ENCODE data around the gene ESF1.
"Not testable (repeated sequence)": the region's sequence is repeated elsewhere in the genome, so short reads cannot be mapped to it uniquely, and the experiment has no call there.

Gene ESF1

GRCh38 chr20:13788167-13788834 is 3.6 kb upstream of the ESF1 start:
- DNase-seq: no peak

GRCh38 chr20:13786143-13786828 is 1.6 kb upstream of the ESF1 start:
- DNase-seq: no peak

- DNase-seq: no peak
Observed at GRCh38 chr20:13784271-13784892, 337 bp downstream of the ESF1 start.

DNA sequence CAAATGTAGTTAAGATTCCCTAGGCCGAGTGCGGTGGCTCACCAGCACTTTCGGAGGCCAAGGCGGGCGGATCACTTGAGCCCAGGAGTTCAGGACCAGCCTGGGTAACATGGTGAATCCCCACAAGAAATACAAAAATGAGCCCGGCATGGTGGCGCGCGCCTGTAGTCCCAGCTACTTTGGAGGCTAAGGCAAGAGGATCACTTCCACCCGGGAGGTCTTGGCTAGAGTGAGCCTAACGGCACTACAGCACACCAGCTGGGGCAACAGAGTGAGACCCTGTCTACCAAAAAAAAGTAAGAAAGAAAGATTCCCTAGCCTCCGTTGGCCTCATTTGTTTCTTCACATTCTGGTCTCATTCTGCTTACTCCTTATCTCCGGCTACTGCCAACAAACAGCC is 1.2 kb downstream of the ESF1 start:
- DNase-seq: no peak

DNA sequence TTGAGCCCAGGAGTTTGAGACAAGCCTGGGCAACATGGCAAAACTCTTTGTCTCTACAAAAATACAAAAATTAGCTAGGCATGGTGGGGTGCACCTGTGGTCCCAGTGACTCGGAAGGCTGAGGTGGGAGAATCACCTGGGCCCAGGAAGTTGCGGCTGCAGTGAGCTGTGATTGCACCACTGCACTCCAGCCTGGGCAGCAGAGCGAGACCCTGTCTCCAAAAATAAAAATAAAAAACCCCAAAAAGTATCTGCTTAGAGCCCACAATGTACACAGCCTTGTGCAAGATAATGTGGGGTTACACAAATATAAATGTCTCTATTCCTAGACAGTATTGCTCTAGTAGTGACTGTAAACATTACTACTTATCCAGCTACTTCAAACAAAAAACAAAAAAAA is 5.9 kb downstream of the ESF1 start:
- no peak for DNase-seq

GRCh38 chr20:13777171-13777601 is 7.5 kb downstream of the ESF1 start:
- DNase-seq: no peak

DNA sequence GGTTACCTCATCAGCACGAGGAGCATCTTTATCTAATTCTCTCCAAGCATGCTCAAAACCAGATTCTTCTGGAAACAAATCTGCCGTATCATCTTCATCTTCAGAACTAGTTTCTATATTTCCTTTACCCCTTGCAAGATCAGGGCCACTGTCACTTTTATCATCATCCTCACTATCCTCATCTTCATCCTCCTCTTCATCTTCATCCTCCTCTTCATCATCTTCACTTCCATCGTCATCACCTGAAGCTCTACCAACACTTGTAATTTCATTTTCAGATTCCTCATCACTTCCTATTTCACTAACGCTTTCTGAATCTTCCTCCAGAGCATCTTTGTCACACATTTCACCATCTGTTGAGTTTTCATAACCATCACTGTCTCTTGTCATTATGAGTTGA is 8.9 kb downstream of the ESF1 start:
- DNase-seq: no peak

GRCh38 chr20:13772529-13772928 is 12.2 kb downstream of the ESF1 start:
- DNase-seq: no peak

DNA sequence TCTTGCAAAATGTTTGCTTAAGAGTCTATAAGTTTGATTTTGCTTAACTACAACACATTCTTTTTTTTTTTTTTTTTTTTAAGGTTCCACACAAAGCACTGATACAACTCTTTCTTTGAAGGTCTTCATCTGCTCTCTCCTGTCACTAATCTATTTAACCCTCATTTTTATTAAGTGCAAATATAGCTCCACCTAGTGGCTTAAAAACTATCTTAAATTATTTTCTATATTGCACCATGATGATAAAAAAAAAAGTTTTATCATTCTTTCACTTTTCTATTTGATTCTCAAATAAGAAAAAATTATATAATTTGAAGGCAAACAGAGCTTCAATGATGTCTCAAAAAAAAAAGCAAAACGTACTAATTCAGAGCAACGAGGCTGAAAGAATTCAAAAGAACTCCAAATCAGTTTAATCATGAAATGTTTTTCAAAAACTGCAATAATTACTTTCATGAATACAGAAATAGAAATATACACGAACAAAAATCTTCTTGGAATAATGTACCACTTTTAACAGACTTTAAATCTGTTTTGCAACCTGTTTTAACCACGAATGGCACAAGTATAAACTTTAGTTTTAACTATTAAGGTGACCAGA is 12.8 kb downstream of the ESF1 start:
- no peak for DNase-seq

DNA sequence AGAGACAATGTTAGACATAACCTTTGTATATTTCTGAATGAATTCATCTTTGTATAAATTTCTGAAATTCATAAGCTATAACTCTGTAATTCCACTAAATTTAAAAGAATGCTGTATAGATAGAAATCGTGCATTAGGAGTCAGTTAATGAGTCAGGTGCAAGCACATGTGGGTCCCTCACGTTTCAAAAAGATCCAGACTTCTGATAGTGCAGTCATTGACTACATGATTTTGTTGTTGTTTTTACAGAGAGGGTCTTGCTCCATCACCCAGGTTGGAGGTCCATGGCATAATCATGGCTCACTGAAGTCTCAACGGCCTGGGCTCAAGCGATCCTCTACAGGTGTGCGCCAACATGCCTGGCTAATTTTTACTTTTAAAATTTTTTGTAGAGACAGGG is 14.6 kb downstream of the ESF1 start:
- DNase-seq: no peak

- DNase-seq: no peak
Observed at GRCh38 chr20:13765868-13766416, 18.8 kb downstream of the ESF1 start.

- DNase-seq: no peak
Observed at GRCh38 chr20:13765299-13765698, 19.4 kb downstream of the ESF1 start.

DNA sequence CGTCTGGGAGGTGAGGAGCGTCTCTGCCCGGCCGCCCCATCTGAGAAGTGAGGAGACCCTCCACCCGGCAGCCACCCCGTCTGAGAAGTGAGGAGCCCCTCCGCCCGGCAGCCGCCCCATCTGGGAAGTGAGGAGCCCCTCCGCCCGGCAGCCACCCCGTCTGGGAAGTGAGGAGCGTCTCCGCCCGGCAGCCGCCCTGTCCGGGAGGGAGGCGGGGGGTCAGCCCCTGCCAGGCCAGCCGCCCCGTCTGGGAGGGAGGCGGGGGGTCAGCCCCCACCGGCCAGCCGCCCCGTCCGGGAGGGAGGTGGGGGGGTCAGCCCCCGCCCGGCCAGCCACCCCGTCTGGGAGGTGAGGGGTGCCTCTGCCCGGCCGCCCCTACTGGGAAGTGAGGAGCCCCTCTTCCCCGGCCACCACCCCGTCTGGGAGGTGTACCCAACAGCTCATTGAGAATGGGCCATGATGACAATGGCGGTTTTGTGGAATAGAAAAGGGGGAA is 24.2 kb downstream of the ESF1 start:
- not testable (repeated sequence) for DNase-seq

- no peak for DNase-seq
Observed at GRCh38 chr20:13758884-13759283, 25.8 kb downstream of the ESF1 start.

DNA sequence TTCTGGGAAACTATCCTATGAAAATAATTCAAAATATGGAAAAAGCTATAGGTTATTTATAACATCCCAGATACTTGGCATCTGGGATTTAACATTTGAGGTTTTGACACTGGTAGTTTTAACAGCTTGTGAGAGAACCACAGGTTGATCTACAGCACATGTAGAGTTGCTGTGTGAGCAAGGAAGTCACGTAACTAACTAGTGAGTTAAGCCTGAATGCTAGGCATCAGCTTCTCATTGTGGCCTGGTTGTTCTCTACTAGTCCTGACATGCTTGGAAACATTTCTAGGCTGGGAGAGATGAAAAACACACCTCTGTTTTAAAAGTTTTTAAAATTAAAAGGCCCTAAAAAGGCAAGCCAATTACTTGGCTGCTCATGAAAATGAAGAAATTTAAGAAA is 28.2 kb downstream of the ESF1 start:
- no peak for DNase-seq

DNA sequence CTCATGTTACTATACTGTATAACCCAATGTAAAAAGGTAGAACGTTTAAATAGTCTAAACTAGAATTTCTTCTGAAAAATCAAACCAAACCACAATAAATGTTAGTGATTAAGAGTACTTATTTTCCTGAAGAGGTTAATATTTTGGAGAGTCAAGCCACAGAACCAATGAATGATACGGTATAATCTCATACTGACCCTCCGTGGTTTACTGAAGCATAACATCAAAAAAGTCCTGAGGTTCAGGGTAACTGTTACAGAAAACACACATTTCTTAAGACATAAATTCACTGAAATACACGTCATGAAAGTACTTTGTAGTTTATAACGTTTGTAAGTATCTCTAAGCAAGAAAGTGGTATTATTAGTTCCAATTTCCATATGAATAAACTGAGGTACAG is 28.9 kb downstream of the ESF1 start:
- no peak for DNase-seq

DNA sequence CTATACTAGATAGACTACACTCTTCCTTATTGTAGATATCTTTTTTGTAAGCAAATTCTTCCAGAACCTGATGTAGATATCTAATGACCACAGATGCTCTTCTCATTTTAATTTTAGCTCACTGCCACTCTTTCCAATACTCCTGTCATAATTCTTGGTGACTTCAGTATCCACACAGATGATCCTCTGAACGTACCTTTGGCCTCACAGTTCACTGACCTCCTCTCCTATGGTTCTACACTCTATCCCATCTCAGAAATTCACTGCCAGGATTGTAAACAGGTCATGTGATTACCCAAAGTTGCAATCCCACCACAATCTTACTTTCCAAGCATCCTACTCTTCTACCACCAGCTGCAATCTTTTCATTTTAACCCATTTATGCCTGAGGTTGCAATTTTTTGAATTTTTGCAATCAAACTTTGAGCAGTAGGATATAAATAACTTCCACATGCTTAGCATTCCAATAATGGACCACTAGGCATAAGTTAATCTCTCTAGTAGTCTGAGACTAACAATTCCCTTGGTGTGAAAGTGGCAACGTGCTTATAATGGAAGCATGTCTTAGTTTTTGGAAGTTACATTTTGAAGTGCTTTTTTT is 31.2 kb downstream of the ESF1 start:
- DNase-seq: no peak

GRCh38 chr20:13749811-13750210 is 34.9 kb downstream of the ESF1 start:
- DNase-seq: no peak

DNA sequence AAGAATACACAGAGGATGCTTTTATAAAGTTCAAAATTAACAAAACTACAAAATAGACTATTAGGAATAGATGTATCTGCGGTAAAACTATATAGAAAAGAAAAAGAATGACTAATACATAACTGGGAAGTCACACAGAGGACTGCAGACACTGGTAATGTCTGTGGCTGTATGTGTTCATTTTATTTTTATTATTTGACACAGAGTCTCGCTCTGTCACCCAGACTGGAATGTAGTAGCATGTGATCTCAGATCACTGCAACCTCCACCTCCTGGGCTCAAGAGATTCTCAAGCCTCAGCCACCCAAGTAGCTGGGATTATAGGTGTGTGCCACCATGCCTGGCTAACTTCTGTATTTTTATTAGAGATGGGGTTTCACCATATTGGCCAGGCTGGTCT is 38.9 kb downstream of the ESF1 start:
- DNase-seq: no peak

DNA sequence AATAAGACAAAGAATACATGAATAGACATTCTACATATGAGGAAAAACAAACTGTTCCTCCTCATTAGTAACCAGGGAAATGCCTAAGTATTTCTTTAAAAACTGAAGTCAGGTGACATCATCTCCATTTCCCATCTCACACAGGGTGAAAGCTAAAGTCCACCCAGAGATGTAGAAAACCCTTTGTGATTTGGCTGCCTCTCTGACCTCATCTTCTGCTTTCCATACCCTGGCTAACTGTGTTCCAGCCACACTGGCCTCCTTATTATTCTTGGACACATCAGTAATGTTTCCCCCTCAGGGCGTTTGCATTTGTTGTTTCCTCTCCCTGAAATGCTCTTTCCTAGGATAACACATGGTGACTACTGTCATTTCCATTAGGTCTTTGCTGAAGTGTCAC is 40.4 kb downstream of the ESF1 start:
- DNase-seq: no peak

GRCh38 chr20:13741879-13742278 is 42.8 kb downstream of the ESF1 start:
- no peak for DNase-seq

- no peak for DNase-seq
Observed at GRCh38 chr20:13739731-13740649, 44.7 kb downstream of the ESF1 start.
